A549 treated with Hydrocortisone at 1 μM for 4 hours (cell line): ENCODE data around the gene PPP1R14C. TPM values are rescaled to one million over a fixed set of nuclear protein-coding genes. Genes with fewer than 3 reads are reported as not detected.

Source experiments
- total RNA-seq: library from RNA; stranded (reverse); fragments of 200-300 nt; extraction: Qiagen RNA extraction; gene quantifications from 5 replicates; pipeline ENCODE4 v1.2.3, GENCODE V29; 2022

The PPP1R14C gene
- total RNA-seq: 2.4 to 3.4 TPM (median 2.8 TPM) in 5 replicates

GRCh38 chr6:150142670-150143515, at the start of gene PPP1R14C:
PPP1R14C (plus strand) TSS chr6:150143044; CDS start chr6:150143193, 149 bp downstream.

Other genes starting within 250 kb of the PPP1R14C start
- gene RAET1E, start 244.9 kb upstream of the PPP1R14C start, total RNA-seq: 1.9 to 3.3 TPM (median 2.8 TPM) in 5 replicates
- gene RAET1G, start 219.9 kb upstream of the PPP1R14C start, total RNA-seq: 6.6 to 11.2 TPM (median 9.7 TPM) in 5 replicates
- 3.2 to 4.0 TPM (median 3.6 TPM) in 5 replicates for gene ULBP2, start 201.0 kb upstream of the PPP1R14C start, total RNA-seq
- gene ULBP1, start 179.1 kb upstream of the PPP1R14C start, total RNA-seq: 0.77 to 0.89 TPM (median 0.83 TPM) in 5 replicates
- gene RAET1L, start 117.5 kb upstream of the PPP1R14C start, total RNA-seq: 0.15 to 0.61 TPM (median 0.35 TPM) in 5 replicates
- 2.5 to 4.9 TPM (median 3.4 TPM) in 5 replicates for gene ULBP3, start 73.9 kb upstream of the PPP1R14C start, total RNA-seq
- 0.01 to 0.02 TPM (median 0.01 TPM) in 3 of 5 replicates, not detected in the others for gene IYD, start 226.0 kb downstream of the PPP1R14C start, total RNA-seq